Spinal cord (tissue), 10 donors: ENCODE measurements around the gene HPSE2. TPM values are rescaled to one million over a fixed set of nuclear protein-coding genes. Genes with fewer than 3 reads are reported as not detected.

Experiments
- DNase-seq, 6 donors: peaks; one replicate each; pipeline versions ENCODE4 v3.0.0 to v3.0.0-alpha.2; 2013 to 2015; ENCODE audit warnings: low spot score in 6 of 6, low read depth in 4 of 6
- H3K27ac ChIP-seq: one replicate; pipeline ENCODE4 v1.5.1; 2013; ENCODE audit warnings: low read depth, low read length, control low read depth
- H3K27me3 ChIP-seq: one replicate; pipeline ENCODE4 v1.6.1; 2013; ENCODE audit warnings: low read length; ENCODE audit not compliant: control insufficient read depth, insufficient read depth
- H3K36me3 ChIP-seq: one replicate; pipeline ENCODE4 v1.6.1; 2013; ENCODE audit warnings: low read length; ENCODE audit not compliant: control insufficient read depth, insufficient read depth
- H3K4me1 ChIP-seq: one replicate; pipeline ENCODE4 v1.6.1; 2013; ENCODE audit warnings: low read length; ENCODE audit not compliant: control insufficient read depth, insufficient read depth
- H3K4me3 ChIP-seq: one replicate; pipeline ENCODE4 v1.5.1; 2013; ENCODE audit warnings: low read depth, low read length, control low read depth
- H3K9me3 ChIP-seq: one replicate; pipeline ENCODE4 v1.6.1; 2013; ENCODE audit warnings: low read length; ENCODE audit not compliant: control insufficient read depth, insufficient read depth
- WGBS: methylation state at CpG from one replicate; pipeline ENCODE4 v1.1.5; 2013; ENCODE audit warnings: missing lambda C conversion rate; ENCODE audit not compliant: insufficient coverage; 5-methylcytosine and 5-hydroxymethylcytosine counted together
- polyA plus RNA-seq, 2 donors: library from polyadenylated mRNA; unstranded; fragments of 120-200 nt; gene quantifications; one replicate each; pipeline ENCODE4 v1.2.1, GENCODE V29; 2013; ENCODE audit not compliant: insufficient read length in 2 of 2
- total RNA-seq, 2 donors: library from RNA; depleted of rRNA in 1 of 2; stranded (reverse); fragments of 120-200 nt in 1 of 2; fragments of >200 nt in 1 of 2; gene quantifications; one replicate each; pipeline versions ENCODE4 v1.2.3 to v1.2.4, GENCODE V29; 2013 to 2014
- donor health status: healthy.

Gene HPSE2
- total and polyA plus RNA-seq, 4 donors: 0.28 to 1.1 (median 0.93) TPM

- H3K27ac ChIP-seq: no peak overlapping the region
- H3K4me1 ChIP-seq: no peaks in the 10 kb centered on the region
- no peak overlapping the region for H3K4me3 ChIP-seq
- WGBS: no CpG with 5 or more reads among the region's 3 CpGs
- peak in 1 of 6 donors; percentile 72 for DNase-seq
- H3K27me3 ChIP-seq: no peaks in the 10 kb centered on the region
- H3K9me3 ChIP-seq: no peaks in the 10 kb centered on the region
- H3K36me3 ChIP-seq: no peaks in the 10 kb centered on the region
These were observed 421.2 kb downstream of the HPSE2 start for GRCh38 chr10:98814470-98814869.

GRCh38 chr10:98808282-98808892 is 427.3 kb downstream of the HPSE2 start:
- no peak overlapping the region for H3K27ac ChIP-seq
- H3K27me3 ChIP-seq: no peaks in the 10 kb centered on the region
- H3K4me3 ChIP-seq: no peak overlapping the region
- no peaks in the 10 kb centered on the region for H3K9me3 ChIP-seq
- WGBS: 25% methylated on average over 1 of the region's 2 CpGs
- no peaks in the 10 kb centered on the region for H3K36me3 ChIP-seq
- H3K4me1 ChIP-seq: no peaks in the 10 kb centered on the region
- no peak for DNase-seq

- no peak overlapping the region for H3K4me3 ChIP-seq
- H3K27me3 ChIP-seq: no peaks in the 10 kb centered on the region
- H3K4me1 ChIP-seq: no peaks in the 10 kb centered on the region
- no peak for DNase-seq
- H3K27ac ChIP-seq: no peak overlapping the region
- H3K9me3 ChIP-seq: no peaks in the 10 kb centered on the region
- no peaks in the 10 kb centered on the region for H3K36me3 ChIP-seq
These were observed 435.4 kb downstream of the HPSE2 start for GRCh38 chr10:98800263-98800662.

- H3K9me3 ChIP-seq: no peaks in the 10 kb centered on the region
- H3K4me1 ChIP-seq: no peaks in the 10 kb centered on the region
- no peak overlapping the region for H3K27ac ChIP-seq
- 91% methylated on average over 1 of the region's 2 CpGs for WGBS
- H3K27me3 ChIP-seq: no peaks in the 10 kb centered on the region
- H3K4me3 ChIP-seq: no peak overlapping the region
- H3K36me3 ChIP-seq: no peaks in the 10 kb centered on the region
- DNase-seq: no peak
These were observed 440.2 kb downstream of the HPSE2 start for GRCh38 chr10:98795467-98795866.

GRCh38 chr10:98790817-98791216 is 444.8 kb downstream of the HPSE2 start:
- H3K4me1 ChIP-seq: no peaks in the 10 kb centered on the region
- DNase-seq: peak in 2 of 6 donors; percentile 21 to 77
- H3K36me3 ChIP-seq: no peaks in the 10 kb centered on the region
- no peaks in the 10 kb centered on the region for H3K9me3 ChIP-seq
- no peaks in the 10 kb centered on the region for H3K27me3 ChIP-seq
- no peak overlapping the region for H3K27ac ChIP-seq
- no peak overlapping the region for H3K4me3 ChIP-seq

GRCh38 chr10:98778277-98778759 is 457.3 kb downstream of the HPSE2 start:
- 88% methylated on average over 2 of the region's 3 CpGs for WGBS
- H3K4me3 ChIP-seq: no peak overlapping the region
- no peak overlapping the region for H3K27ac ChIP-seq
- H3K9me3 ChIP-seq: no peaks in the 10 kb centered on the region
- no peak for DNase-seq
- H3K36me3 ChIP-seq: no peaks in the 10 kb centered on the region
- H3K27me3 ChIP-seq: no peaks in the 10 kb centered on the region
- H3K4me1 ChIP-seq: no peaks in the 10 kb centered on the region

- H3K4me1 ChIP-seq: no peaks in the 10 kb centered on the region
- no CpG with 5 or more reads among the region's 3 CpGs for WGBS
- H3K4me3 ChIP-seq: no peak overlapping the region
- DNase-seq: peak in 1 of 6 donors; percentile 23
- H3K9me3 ChIP-seq: peaks cover 1% of the 10 kb centered on the region
- no peaks in the 10 kb centered on the region for H3K27me3 ChIP-seq
- H3K27ac ChIP-seq: no peak overlapping the region
- H3K36me3 ChIP-seq: no peaks in the 10 kb centered on the region
These were observed 477.2 kb downstream of the HPSE2 start for GRCh38 chr10:98758463-98758862.

GRCh38 chr10:98748298-98748697 is 487.4 kb downstream of the HPSE2 start:
- H3K27ac ChIP-seq: no peak overlapping the region
- no CpG with 5 or more reads among the region's 1 CpG for WGBS
- H3K4me3 ChIP-seq: no peak overlapping the region
- no peaks in the 10 kb centered on the region for H3K27me3 ChIP-seq
- H3K4me1 ChIP-seq: no peaks in the 10 kb centered on the region
- H3K36me3 ChIP-seq: no peaks in the 10 kb centered on the region
- DNase-seq: peak in 1 of 6 donors; percentile 1
- no peaks in the 10 kb centered on the region for H3K9me3 ChIP-seq

- no peaks in the 10 kb centered on the region for H3K4me1 ChIP-seq
- no CpG with 5 or more reads among the region's 2 CpGs for WGBS
- no peak overlapping the region for H3K4me3 ChIP-seq
- H3K9me3 ChIP-seq: no peaks in the 10 kb centered on the region
- DNase-seq: no peak
- H3K36me3 ChIP-seq: no peaks in the 10 kb centered on the region
- H3K27me3 ChIP-seq: no peaks in the 10 kb centered on the region
- no peak overlapping the region for H3K27ac ChIP-seq
These were observed 490.0 kb downstream of the HPSE2 start for GRCh38 chr10:98745645-98746044.

- no CpG with 5 or more reads among the region's 1 CpG for WGBS
- no peak overlapping the region for H3K4me3 ChIP-seq
- peak in 1 of 6 donors; percentile 22 for DNase-seq
These were observed 515.1 kb downstream of the HPSE2 start for GRCh38 chr10:98720551-98720950.

More at GRCh38 chr10:98720551-98720950, 515.1 kb downstream of the HPSE2 start:
- H3K4me1 ChIP-seq: no peaks in the 10 kb centered on the region
- H3K9me3 ChIP-seq: no peaks in the 10 kb centered on the region
- H3K36me3 ChIP-seq: no peaks in the 10 kb centered on the region
- no peak overlapping the region for H3K27ac ChIP-seq
- no peaks in the 10 kb centered on the region for H3K27me3 ChIP-seq
